SU-DHL-6 (cell line): ENCODE measurements around the gene DGKB.

Experiments used
- CTCF ChIP-seq: fragments of 200-600 bp; sonication (generic); IDR thresholded peaks from one replicate; pipeline ENCODE4 v1.5.1; 2017; ENCODE audit warnings: antibody characterized with exemption, mild to moderate bottlenecking, low read length, moderate library complexity; ENCODE audit not compliant: insufficient read depth, poor library complexity, severe bottlenecking
- EZH2phosphoT487 ChIP-seq: fragments of 200-600 bp; sonication (generic), shearing (Covaris generic); conservative IDR thresholded peaks from 2 replicates; pipeline ENCODE4 v1.6.1; 2018; ENCODE audit warnings: mild to moderate bottlenecking, antibody characterized with exemption, low read length, moderate library complexity, mixed read lengths

DNA sequence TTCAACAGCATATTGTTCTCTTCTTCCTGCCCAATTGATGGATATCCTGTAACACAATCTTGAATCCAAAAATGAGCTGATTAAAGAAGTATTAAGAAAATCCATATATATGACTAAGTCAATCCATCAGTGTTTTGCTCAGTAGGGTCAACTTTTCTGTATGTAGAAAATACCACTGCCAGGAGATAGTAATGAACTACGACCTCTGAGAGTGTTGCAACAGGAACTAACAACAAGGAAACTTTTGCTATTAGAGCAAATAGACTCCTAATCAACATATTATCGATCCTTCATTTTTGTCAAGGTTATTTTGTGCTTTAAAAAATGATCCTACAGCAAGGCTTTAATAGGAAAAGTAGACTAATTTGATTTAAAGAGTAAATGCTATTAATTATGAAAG, 507.8 kb downstream of the DGKB start:
- TF ChIP-seq CTCF = no peak
- TF ChIP-seq EZH2phosphoT487 = no peak
